Measurements from ENCODE around the gene MRPL32. TPM values are rescaled to one million over a fixed set of nuclear protein-coding genes. Genes with fewer than 3 reads are reported as not detected.

The MRPL32 gene
- total and polyA plus RNA-seq, 2 experiments from 2014 or later = 77.0 to 125 TPM

GRCh38 chr7:42893346-42894240 is 38.6 kb upstream of the MRPL32 start:
- H3K27ac ChIP-seq = no peak overlapping the region
- no peaks in the 10 kb centered on the region for H3K36me3 ChIP-seq
- no peak for DNase-seq (ENCODE audit: low read depth in 1 of 2, low spot score in 1 of 2)
- peaks cover 9% of the 10 kb centered on the region for H3K4me1 ChIP-seq (ENCODE audit: low read depth)
- no peak overlapping the region for H3K4me3 ChIP-seq
- no peaks in the 10 kb centered on the region for H3K27me3 ChIP-seq
- H3K9me3 ChIP-seq (ENCODE audit: low read depth) = no peaks in the 10 kb centered on the region
- TF ChIP-seq, protein P1, sequence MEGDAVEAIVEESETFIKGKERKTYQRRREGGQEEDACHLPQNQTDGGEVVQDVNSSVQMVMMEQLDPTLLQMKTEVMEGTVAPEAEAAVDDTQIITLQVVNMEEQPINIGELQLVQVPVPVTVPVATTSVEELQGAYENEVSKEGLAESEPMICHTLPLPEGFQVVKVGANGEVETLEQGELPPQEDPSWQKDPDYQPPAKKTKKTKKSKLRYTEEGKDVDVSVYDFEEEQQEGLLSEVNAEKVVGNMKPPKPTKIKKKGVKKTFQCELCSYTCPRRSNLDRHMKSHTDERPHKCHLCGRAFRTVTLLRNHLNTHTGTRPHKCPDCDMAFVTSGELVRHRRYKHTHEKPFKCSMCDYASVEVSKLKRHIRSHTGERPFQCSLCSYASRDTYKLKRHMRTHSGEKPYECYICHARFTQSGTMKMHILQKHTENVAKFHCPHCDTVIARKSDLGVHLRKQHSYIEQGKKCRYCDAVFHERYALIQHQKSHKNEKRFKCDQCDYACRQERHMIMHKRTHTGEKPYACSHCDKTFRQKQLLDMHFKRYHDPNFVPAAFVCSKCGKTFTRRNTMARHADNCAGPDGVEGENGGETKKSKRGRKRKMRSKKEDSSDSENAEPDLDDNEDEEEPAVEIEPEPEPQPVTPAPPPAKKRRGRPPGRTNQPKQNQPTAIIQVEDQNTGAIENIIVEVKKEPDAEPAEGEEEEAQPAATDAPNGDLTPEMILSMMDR (IDR thresholded peaks at IDR 0.05; ENCODE audit: low read depth, low read length) = no peak

- no peaks in the 10 kb centered on the region for H3K27me3 ChIP-seq
- H3K36me3 ChIP-seq = no peaks in the 10 kb centered on the region
- H3K27ac ChIP-seq = no peak overlapping the region
- H3K9me3 ChIP-seq (ENCODE audit: low read depth) = no peaks in the 10 kb centered on the region
- no peak overlapping the region for H3K4me3 ChIP-seq
- DNase-seq (ENCODE audit: low read depth in 1 of 2, low spot score in 1 of 2) = no peak
- TF ChIP-seq, protein P1 (IDR thresholded peaks at IDR 0.05; ENCODE audit: low read depth, low read length) = no peak
- no peaks in the 10 kb centered on the region for H3K4me1 ChIP-seq (ENCODE audit: low read depth)
Observed at GRCh38 chr7:42900842-42901241, 31.3 kb upstream of the MRPL32 start.

GRCh38 chr7:42902331-42902730 is 29.8 kb upstream of the MRPL32 start:
- no peaks in the 10 kb centered on the region for H3K9me3 ChIP-seq (ENCODE audit: low read depth)
- TF ChIP-seq, protein P1 (IDR thresholded peaks at IDR 0.05; ENCODE audit: low read depth, low read length) = no peak
- no peak overlapping the region for H3K27ac ChIP-seq
- H3K36me3 ChIP-seq = no peaks in the 10 kb centered on the region
- no peaks in the 10 kb centered on the region for H3K27me3 ChIP-seq
- no peak for DNase-seq (ENCODE audit: low read depth in 1 of 2, low spot score in 1 of 2)
- no peaks in the 10 kb centered on the region for H3K4me1 ChIP-seq (ENCODE audit: low read depth)
- no peak overlapping the region for H3K4me3 ChIP-seq

DNA sequence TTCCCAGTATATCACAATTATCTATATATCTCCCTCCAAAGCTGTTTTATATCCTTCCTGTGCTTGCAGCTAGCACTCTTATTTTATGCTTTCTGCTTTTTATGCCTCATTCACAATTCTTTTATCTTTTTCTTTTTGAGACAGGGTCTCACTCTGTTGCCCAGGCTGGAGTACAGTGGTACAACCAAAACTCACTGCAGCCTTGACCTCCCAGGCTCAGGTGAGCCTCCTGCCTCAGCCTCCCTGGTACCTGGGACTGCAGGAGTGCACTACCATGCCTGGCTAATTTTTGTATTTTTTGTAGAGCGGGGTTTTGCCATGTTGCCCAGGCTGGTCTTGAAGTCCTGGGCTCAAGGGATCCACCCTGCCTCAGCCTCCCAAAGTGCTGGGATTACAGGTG is 26.0 kb upstream of the MRPL32 start:
- Histone ChIP-seq H3K4me3 (no peak overlapping the region), H3K9me3 (ENCODE audit: low read depth) (no peaks in the 10 kb centered on the region), H3K27me3 (no peaks in the 10 kb centered on the region), H3K36me3 (no peaks in the 10 kb centered on the region), H3K4me1 (ENCODE audit: low read depth) (peaks cover 11% of the 10 kb centered on the region), H3K27ac (no peak overlapping the region)
- TF ChIP-seq, protein P1 (IDR thresholded peaks at IDR 0.05; ENCODE audit: low read depth, low read length) = no peak
- no peak for DNase-seq (ENCODE audit: low read depth in 1 of 2, low spot score in 1 of 2)

GRCh38 chr7:42907316-42907715 is 24.9 kb upstream of the MRPL32 start:
- no peak overlapping the region for H3K27ac ChIP-seq
- H3K4me3 ChIP-seq = no peak overlapping the region
- DNase-seq (ENCODE audit: low read depth in 1 of 2, low spot score in 1 of 2) = peak in 1 of 2 donors; percentile 38
- H3K27me3 ChIP-seq = no peaks in the 10 kb centered on the region
- TF ChIP-seq, protein P1 (IDR thresholded peaks at IDR 0.05; ENCODE audit: low read depth, low read length) = no peak
- no peaks in the 10 kb centered on the region for H3K9me3 ChIP-seq (ENCODE audit: low read depth)
- no peaks in the 10 kb centered on the region for H3K36me3 ChIP-seq
- H3K4me1 ChIP-seq (ENCODE audit: low read depth) = peaks cover 12% of the 10 kb centered on the region

Data from cardiac muscle cell (in vitro differentiated cells and primary cell).